AG09319 (cell line): ENCODE results near the gene MFSD6L.

Experiments
- DNase-seq: peaks from one replicate; pipeline ENCODE4 v3.0.0-alpha.2; 2010; ENCODE audit warnings: low read depth; ENCODE audit errors: extremely low read depth
- TF ChIP-seq, protein P1 (sequence below): IDR thresholded peaks from 2 replicates; pipeline ENCODE4 v1.5.1; 2011; ENCODE audit warnings: low read depth, mild to moderate bottlenecking, inconsistent platforms, low read length, moderate library complexity

Gene MFSD6L

DNA sequence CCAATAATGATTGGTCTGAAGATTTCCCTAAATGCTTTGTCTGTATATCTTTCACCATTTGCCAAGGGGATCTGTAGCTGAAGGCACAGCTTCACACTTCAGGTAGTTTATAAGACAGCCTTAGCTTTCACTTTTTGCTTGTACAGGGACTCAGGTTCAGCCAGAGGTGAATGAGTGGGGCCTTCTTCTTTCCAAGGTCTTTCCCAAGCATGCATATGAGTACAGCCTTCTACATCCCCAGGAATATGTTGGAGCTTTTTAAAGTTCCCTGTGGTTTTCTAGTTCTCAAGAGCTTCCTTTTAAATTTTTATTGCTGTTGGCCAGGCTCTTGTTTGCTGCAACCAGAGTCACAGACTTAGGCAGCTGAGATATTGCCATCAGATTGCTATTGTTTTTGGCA is 22.9 kb downstream of the MFSD6L start:
- no peak for DNase-seq
- TF ChIP-seq, protein P1, sequence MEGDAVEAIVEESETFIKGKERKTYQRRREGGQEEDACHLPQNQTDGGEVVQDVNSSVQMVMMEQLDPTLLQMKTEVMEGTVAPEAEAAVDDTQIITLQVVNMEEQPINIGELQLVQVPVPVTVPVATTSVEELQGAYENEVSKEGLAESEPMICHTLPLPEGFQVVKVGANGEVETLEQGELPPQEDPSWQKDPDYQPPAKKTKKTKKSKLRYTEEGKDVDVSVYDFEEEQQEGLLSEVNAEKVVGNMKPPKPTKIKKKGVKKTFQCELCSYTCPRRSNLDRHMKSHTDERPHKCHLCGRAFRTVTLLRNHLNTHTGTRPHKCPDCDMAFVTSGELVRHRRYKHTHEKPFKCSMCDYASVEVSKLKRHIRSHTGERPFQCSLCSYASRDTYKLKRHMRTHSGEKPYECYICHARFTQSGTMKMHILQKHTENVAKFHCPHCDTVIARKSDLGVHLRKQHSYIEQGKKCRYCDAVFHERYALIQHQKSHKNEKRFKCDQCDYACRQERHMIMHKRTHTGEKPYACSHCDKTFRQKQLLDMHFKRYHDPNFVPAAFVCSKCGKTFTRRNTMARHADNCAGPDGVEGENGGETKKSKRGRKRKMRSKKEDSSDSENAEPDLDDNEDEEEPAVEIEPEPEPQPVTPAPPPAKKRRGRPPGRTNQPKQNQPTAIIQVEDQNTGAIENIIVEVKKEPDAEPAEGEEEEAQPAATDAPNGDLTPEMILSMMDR = no peak

- no peak for DNase-seq
- TF ChIP-seq, protein P1 = no peak
Measured at GRCh38 chr17:8766731-8767130, 32.4 kb downstream of the MFSD6L start.

DNA sequence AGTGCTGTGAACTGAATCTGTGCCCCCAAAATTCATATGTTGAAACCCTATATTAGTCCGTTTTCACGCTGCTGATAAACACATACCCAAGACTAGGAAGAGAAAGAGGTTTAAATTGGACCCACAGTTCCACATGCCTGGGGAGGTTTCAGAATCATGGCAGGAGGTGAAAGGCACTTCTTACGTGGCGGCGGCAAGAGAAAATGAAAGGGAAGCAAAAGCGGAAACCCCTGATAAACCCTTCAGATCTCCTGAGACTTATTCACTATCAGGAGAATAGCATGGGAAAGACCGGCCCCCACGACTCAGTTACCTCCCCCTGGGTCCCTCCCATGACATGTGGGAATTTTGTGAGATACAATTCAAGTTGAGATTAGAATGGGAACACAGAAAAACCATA is 37.2 kb downstream of the MFSD6L start:
- DNase-seq = no peak
- TF ChIP-seq, protein P1 = no peak

DNA sequence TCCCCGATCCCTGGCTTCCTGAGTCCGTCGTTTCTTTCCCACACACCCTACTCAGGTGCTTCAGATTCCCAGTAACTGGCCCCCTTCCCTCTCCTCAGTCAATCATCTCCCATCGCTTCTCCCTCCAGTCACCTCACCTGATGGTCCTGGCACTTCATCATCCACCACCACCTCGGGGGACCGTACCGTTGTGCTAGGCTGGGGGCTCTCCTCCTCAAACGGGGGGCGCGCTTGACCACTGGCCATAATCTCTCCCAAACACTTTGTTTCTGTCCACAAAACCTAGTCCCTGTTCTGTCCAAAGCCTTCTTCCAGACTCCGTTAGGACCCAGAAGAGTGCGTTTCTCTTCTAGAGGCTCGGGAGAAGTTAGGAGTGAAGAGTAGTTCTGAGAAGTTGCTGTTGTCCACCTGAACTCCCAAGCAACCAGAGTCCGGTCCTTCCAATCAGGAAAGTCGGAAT is 41.0 kb downstream of the MFSD6L start, which contains the start of gene SPDYE4:
SPDYE4 (minus strand) TSS at position 410 of the 460 bp plus-strand sequence; CDS start at position 246, 164 bp downstream.
- no peak for DNase-seq
- TF ChIP-seq, protein P1 = no peak

- no peak for DNase-seq
Measured at GRCh38 chr17:8757189-8757588, 42.0 kb downstream of the MFSD6L start.

GRCh38 chr17:8755590-8756255 is 43.4 kb downstream of the MFSD6L start:
- TF ChIP-seq, protein P1 = no peak

More at GRCh38 chr17:8757189-8757588, 42.0 kb downstream of the MFSD6L start:
- TF ChIP-seq, protein P1 = no peak

DNA sequence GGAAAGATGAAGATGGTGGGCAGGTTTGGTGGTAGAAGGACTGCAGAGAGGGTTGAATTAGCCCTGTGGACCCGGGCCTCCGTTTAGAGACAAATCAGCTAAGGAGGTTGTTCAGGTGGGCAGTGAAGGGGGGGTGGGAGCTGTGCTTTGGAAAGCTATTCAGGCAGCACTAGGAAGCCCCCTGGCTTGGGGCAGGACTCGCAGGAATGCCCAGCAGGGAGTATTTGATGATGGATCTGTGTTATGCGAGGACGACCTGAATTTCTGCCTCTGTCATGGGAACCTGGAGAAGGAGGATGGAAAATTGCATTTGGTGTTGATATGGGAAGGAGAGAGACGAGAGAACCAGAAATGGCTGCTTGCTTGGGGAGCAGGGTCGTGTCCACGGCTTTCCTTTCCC is 44.3 kb downstream of the MFSD6L start:
- TF ChIP-seq, protein P1 = no peak
- DNase-seq = no peak

More at GRCh38 chr17:8755590-8756255, 43.4 kb downstream of the MFSD6L start:
- no peak for DNase-seq
